ENCODE results near the gene ARMH1.
A peak's percentile ranks its signal among the peaks of the same experiment; 100 is the strongest.
"Not testable (repeated sequence)": the region's sequence is repeated elsewhere in the genome, so short reads cannot be mapped to it uniquely, and the experiment has no call there.

The ARMH1 gene

DNA sequence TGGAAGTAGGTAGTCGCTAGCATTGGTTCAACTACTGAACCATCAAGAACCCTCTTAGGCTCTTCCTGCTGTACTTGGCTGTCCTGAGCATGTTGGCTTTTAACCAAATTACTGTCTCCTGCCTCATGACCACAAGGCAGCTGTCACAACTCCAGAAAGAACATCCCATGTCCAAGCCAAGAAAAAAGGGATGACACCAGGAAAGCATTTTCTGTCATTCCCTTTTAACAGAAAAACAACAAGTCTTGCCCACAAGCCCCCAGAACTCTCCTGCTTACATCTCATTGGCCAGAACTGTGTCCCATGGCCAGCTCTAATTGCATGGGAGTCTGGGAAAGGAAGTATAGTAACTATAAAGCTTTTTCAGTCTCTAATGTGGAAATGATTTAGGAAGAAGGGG is 58.9 kb downstream of the ARMH1 start:
- DNase-seq (ENCODE audit: low read depth): no peak
- H3K4me3 ChIP-seq (ENCODE audit: low read depth, low read length): no peak overlapping the region
- TF ChIP-seq, protein P1, sequence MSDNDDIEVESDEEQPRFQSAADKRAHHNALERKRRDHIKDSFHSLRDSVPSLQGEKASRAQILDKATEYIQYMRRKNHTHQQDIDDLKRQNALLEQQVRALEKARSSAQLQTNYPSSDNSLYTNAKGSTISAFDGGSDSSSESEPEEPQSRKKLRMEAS (IDR thresholded peaks at IDR 0.05; ENCODE audit: low read depth, low read length): no peak
- no peak for TF ChIP-seq MYC (IDR thresholded peaks at IDR 0.05; ENCODE audit: low read depth, low read length)
- TF ChIP-seq, protein P2, sequence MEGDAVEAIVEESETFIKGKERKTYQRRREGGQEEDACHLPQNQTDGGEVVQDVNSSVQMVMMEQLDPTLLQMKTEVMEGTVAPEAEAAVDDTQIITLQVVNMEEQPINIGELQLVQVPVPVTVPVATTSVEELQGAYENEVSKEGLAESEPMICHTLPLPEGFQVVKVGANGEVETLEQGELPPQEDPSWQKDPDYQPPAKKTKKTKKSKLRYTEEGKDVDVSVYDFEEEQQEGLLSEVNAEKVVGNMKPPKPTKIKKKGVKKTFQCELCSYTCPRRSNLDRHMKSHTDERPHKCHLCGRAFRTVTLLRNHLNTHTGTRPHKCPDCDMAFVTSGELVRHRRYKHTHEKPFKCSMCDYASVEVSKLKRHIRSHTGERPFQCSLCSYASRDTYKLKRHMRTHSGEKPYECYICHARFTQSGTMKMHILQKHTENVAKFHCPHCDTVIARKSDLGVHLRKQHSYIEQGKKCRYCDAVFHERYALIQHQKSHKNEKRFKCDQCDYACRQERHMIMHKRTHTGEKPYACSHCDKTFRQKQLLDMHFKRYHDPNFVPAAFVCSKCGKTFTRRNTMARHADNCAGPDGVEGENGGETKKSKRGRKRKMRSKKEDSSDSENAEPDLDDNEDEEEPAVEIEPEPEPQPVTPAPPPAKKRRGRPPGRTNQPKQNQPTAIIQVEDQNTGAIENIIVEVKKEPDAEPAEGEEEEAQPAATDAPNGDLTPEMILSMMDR (IDR thresholded peaks at IDR 0.05; ENCODE audit: low read depth, low read length): no peak
- TF ChIP-seq POLR2A (IDR thresholded peaks at IDR 0.05; ENCODE audit: extremely low read depth, insufficient read length): no peak

DNA sequence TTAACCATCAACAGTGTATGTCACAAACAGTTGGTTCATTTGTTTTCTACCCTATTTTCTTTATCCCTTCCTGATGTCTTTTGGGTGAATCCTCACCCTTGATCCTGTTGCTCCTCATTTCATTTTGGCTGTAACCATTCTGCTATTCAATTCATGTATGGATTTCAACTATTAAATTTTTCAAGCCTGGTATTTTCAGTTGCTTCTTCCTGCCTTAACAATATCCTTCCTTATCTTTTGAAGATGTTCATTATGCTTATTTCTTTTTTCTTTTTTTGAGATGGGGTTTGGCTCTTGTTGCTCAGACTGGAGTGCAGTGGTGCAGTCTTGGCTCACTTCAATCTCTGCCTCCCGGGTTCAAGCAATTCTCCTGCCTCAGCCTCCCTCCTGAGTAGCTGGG is 59.3 kb downstream of the ARMH1 start:
- TF ChIP-seq, protein P1 (IDR thresholded peaks at IDR 0.05; ENCODE audit: low read depth, low read length): no peak
- TF ChIP-seq POLR2A (IDR thresholded peaks at IDR 0.05; ENCODE audit: extremely low read depth, insufficient read length): no peak
- TF ChIP-seq, protein P2 (IDR thresholded peaks at IDR 0.05; ENCODE audit: low read depth, low read length): no peak
- no peak overlapping the region for H3K4me3 ChIP-seq (ENCODE audit: low read depth, low read length)
- no peak for DNase-seq (ENCODE audit: low read depth)

DNA sequence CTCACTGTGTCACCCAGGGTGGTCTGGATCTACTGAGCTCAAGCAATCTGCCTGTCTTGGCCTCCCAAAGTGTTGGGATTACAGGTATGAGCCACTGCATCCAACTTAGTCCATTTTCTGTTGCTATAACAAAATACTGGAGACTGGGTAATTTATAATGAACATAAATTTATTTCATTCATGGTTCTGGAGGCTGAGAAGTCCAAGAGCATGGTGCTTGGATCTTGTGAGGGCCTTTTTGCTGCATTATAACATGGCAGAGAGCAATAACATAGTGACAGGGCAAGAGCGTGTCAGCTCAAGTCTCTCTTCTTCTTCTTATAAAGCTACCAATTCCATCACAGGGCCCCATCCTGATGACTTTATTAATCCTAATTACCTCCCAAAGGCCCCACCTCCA is 61.5 kb downstream of the ARMH1 start:
- DNase-seq (ENCODE audit: low read depth): no peak
- TF ChIP-seq MYC (IDR thresholded peaks at IDR 0.05; ENCODE audit: low read depth, low read length) (no peak), POLR2A (IDR thresholded peaks at IDR 0.05; ENCODE audit: extremely low read depth, insufficient read length) (no peak)
- TF ChIP-seq, protein P2 (IDR thresholded peaks at IDR 0.05; ENCODE audit: low read depth, low read length): no peak
- TF ChIP-seq, protein P1 (IDR thresholded peaks at IDR 0.05; ENCODE audit: low read depth, low read length): no peak
- H3K4me3 ChIP-seq (ENCODE audit: low read depth, low read length): no peak overlapping the region

DNA sequence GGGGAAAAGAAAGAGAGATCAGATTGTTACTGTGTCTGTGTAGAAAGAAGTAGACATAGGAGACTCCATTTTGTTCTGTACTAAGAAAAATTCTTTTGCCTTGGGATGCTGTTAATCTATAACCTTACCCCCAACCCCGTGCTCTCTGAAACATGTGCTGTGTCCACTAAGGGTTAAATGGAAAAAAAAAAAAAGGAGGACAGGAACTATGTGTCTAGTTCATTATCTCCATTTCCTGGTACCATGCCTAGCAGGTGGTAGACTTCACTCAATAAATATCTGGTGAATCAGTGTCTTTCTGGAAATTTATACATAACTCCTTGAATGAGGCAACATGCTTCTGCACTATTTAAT is 64.4 kb downstream of the ARMH1 start:
- DNase-seq (ENCODE audit: low read depth): not testable (repeated sequence)
- H3K4me3 ChIP-seq (ENCODE audit: low read depth, low read length): peak overlapping the region; percentile 93

DNA sequence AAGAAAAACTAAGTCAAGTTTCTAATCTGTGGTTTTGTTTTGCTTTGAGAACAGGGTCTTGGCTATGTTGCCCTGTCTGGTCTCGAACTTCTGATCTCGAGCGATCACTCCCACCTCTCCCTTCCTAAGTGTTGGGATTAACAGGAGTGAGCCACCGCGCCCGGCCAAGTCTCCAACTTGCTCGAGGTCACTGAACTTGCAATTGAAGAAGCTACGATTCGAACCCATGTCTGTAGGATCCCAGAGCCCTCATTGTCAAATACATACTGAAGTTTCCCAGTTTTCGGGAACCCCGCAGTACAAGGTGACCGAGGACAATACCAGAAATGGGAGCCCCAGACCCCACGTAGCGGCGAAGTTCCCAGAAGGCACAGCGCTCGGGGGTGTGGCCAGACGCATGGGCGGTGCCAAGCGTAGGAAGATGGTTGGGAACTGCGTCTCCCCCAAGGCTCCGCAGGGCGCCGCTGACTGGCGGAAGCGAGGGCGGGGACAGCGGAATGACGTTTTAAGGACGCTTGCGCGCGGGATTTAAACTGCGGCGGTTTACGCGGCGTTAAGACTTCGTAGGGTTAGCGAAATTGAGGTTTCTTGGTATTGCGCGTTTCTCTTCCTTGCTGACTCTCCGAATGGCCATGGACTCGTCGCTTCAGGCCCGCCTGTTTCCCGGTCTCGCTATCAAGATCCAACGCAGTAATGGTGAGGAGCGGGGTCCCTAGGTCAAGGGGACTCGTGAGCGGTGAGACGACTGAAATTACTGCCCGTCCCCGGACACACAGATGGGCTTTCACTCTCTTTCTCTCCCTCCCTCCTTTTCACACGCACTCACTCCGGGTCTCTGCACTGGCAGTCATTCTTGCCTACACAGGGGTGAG is 65.0 kb downstream of the ARMH1 start, which contains the start of gene KIF2C:
Gene KIF2C, plus strand, starts transcription at position 531 of the 872 bp plus-strand sequence. Its CDS starts 96 bp downstream, at position 627.
- DNase-seq (ENCODE audit: low read depth): peak; percentile 98
- H3K4me3 ChIP-seq (ENCODE audit: low read depth, low read length): peak within 1 kb of the TSS; percentile 93
- TF ChIP-seq, protein P1 (IDR thresholded peaks at IDR 0.05; ENCODE audit: low read depth, low read length): no peak; the same call in none of the 2 replicates
- TF ChIP-seq MYC (IDR thresholded peaks at IDR 0.05; ENCODE audit: low read depth, low read length): peak; percentile 77; the same call in 1 of the 2 replicates
- TF ChIP-seq POLR2A (IDR thresholded peaks at IDR 0.05; ENCODE audit: extremely low read depth, insufficient read length): peak; percentile 94
- TF ChIP-seq, protein P2 (IDR thresholded peaks at IDR 0.05; ENCODE audit: low read depth, low read length): no peak

DNA sequence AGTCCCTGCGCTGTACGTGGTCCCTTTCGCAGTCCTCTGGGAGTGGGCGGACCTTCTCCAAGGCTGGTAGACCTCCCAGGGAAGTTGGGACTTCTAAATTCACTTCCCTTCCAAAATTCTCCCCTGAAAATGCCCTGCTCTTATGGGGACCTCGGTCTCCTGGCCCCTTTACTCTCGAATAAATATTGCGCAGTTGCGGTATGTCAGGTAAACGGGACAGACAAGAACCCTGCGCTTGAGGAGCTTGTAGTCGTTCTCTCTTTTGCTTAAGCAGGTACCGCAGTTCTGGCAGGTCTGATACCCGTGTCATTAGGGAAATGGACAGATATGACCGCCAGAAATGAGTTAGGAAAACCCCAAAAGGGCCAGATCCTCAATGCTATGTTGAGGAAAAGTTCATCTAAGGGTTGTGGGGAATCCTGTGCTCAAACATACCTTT is 65.7 kb downstream of the ARMH1 start:
- DNase-seq (ENCODE audit: low read depth): no peak
- peak overlapping the region; percentile 93 for H3K4me3 ChIP-seq (ENCODE audit: low read depth, low read length)
- no peak for TF ChIP-seq POLR2A (IDR thresholded peaks at IDR 0.05; ENCODE audit: extremely low read depth, insufficient read length)
- TF ChIP-seq, protein P2 (IDR thresholded peaks at IDR 0.05; ENCODE audit: low read depth, low read length): no peak
- TF ChIP-seq, protein P1 (IDR thresholded peaks at IDR 0.05; ENCODE audit: low read depth, low read length): no peak
- TF ChIP-seq MYC (IDR thresholded peaks at IDR 0.05; ENCODE audit: low read depth, low read length): no peak
